Fibroblast of pulmonary artery (primary cell): ENCODE measurements around the gene SERPINB13.

Experiments used
- DNase-seq: peaks from one replicate; pipeline ENCODE4 v3.0.0-alpha.2; 2010; ENCODE audit warnings: low read depth
- H3K4me3 ChIP-seq: replicated peaks from 2 replicates; pipeline ENCODE4 v1.5.1; 2011; ENCODE audit warnings: low read depth, mild to moderate bottlenecking, control low read depth, low read length, moderate library complexity
- TF ChIP-seq, protein P1 (sequence below): IDR thresholded peaks from 2 replicates; pipeline ENCODE4 v1.5.1; 2011; ENCODE audit warnings: mild to moderate bottlenecking, control low read depth, low read length, inconsistent platforms; ENCODE audit errors: missing control alignments

SERPINB13 gene

DNA sequence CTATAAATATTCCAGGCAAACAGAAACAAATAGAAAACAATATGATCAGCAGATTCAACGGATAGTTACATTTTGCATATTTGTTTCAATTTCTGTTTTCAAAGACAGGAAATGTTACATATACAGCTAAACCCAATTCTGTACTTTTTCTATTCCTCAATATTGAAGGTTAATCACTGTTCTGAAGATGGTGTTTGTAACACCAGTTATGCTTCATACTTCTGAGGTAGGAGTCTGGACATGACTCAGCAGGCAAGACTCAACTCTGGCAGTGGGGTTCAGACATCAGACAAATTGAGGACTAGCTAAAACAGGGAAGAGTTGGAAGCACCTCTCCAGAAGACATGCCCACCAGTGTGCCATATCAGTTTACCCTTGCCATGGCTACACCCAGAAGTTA lies 16.6 kb downstream of the SERPINB13 start:
- TF ChIP-seq, protein P1, sequence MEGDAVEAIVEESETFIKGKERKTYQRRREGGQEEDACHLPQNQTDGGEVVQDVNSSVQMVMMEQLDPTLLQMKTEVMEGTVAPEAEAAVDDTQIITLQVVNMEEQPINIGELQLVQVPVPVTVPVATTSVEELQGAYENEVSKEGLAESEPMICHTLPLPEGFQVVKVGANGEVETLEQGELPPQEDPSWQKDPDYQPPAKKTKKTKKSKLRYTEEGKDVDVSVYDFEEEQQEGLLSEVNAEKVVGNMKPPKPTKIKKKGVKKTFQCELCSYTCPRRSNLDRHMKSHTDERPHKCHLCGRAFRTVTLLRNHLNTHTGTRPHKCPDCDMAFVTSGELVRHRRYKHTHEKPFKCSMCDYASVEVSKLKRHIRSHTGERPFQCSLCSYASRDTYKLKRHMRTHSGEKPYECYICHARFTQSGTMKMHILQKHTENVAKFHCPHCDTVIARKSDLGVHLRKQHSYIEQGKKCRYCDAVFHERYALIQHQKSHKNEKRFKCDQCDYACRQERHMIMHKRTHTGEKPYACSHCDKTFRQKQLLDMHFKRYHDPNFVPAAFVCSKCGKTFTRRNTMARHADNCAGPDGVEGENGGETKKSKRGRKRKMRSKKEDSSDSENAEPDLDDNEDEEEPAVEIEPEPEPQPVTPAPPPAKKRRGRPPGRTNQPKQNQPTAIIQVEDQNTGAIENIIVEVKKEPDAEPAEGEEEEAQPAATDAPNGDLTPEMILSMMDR = no peak
- H3K4me3 ChIP-seq = no peak overlapping the region
- no peak for DNase-seq

- TF ChIP-seq, protein P1 = no peak
- no peak overlapping the region for H3K4me3 ChIP-seq
- DNase-seq = no peak
These were observed 17.8 kb downstream of the SERPINB13 start for GRCh38 chr18:63604791-63605567.

GRCh38 chr18:63606526-63606925 lies 19.4 kb downstream of the SERPINB13 start:
- no peak overlapping the region for H3K4me3 ChIP-seq

GRCh38 chr18:63613420-63613819 lies 26.3 kb downstream of the SERPINB13 start:
- no peak for DNase-seq
- TF ChIP-seq, protein P1 = no peak

More at GRCh38 chr18:63606526-63606925, 19.4 kb downstream of the SERPINB13 start:
- TF ChIP-seq, protein P1 = no peak
- DNase-seq = no peak

GRCh38 chr18:63617049-63617914 lies 30.1 kb downstream of the SERPINB13 start:
- no peak for DNase-seq
- no peak overlapping the region for H3K4me3 ChIP-seq
- TF ChIP-seq, protein P1 = no peak

More at GRCh38 chr18:63613420-63613819, 26.3 kb downstream of the SERPINB13 start:
- H3K4me3 ChIP-seq = no peak overlapping the region

DNA sequence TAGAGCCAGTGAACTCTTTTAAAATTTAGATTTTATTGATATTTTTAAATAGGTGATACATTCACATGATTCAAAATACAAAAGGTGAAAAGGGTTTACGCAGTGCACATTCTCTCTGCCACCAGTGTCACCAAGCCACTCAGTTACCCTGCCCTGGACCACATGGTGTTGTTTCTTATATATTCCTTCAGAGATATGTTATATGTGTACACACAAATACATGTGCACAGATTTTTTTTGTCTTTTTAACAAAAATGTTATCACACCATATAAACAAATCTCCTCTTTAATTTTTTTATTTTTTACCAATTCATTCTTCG lies 30.7 kb downstream of the SERPINB13 start:
- TF ChIP-seq, protein P1 = no peak
- H3K4me3 ChIP-seq = no peak overlapping the region
- no peak for DNase-seq
